ENCODE measurements around the gene OR6C70. TPM values are rescaled to one million over a fixed set of nuclear protein-coding genes. Genes with fewer than 3 reads are reported as not detected.

OR6C70 gene
- total and polyA plus RNA-seq, 2 of the 13 experiments (the other 11 are each of a cell fraction or from before 2014, with no cell fraction given) = not detected

GRCh38 chr12:55499810-55500252, 29.9 kb upstream of the OR6C70 start (continued):
- peak; percentile 78; the same call in 1 of the 2 replicates for TF ChIP-seq HNF1B (CRISPR knock-in tag; IDR thresholded peaks at IDR 0.05)
- TF ChIP-seq SOX5 (CRISPR knock-in tag; IDR thresholded peaks at IDR 0.05; ENCODE audit: borderline replicate concordance) = peak; percentile 92
- TF ChIP-seq THAP8 (CRISPR knock-in tag; IDR thresholded peaks at IDR 0.05; ENCODE audit: borderline replicate concordance) = no peak
- no peak for TF ChIP-seq GTF2F1 (IDR thresholded peaks at IDR 0.05; ENCODE audit: low read length)
- TF ChIP-seq, protein P1, sequence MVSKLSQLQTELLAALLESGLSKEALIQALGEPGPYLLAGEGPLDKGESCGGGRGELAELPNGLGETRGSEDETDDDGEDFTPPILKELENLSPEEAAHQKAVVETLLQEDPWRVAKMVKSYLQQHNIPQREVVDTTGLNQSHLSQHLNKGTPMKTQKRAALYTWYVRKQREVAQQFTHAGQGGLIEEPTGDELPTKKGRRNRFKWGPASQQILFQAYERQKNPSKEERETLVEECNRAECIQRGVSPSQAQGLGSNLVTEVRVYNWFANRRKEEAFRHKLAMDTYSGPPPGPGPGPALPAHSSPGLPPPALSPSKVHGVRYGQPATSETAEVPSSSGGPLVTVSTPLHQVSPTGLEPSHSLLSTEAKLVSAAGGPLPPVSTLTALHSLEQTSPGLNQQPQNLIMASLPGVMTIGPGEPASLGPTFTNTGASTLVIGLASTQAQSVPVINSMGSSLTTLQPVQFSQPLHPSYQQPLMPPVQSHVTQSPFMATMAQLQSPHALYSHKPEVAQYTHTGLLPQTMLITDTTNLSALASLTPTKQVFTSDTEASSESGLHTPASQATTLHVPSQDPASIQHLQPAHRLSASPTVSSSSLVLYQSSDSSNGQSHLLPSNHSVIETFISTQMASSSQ (IDR thresholded peaks at IDR 0.05; ENCODE audit: low read depth) = peak; percentile 76; the same call in 1 of the 2 replicates
- TF ChIP-seq, protein P1 (CRISPR knock-in tag; IDR thresholded peaks at IDR 0.05; ENCODE audit: borderline replicate concordance) = peak; percentile 88; the same call in 1 of the 2 replicates
- TF ChIP-seq, protein P2, sequence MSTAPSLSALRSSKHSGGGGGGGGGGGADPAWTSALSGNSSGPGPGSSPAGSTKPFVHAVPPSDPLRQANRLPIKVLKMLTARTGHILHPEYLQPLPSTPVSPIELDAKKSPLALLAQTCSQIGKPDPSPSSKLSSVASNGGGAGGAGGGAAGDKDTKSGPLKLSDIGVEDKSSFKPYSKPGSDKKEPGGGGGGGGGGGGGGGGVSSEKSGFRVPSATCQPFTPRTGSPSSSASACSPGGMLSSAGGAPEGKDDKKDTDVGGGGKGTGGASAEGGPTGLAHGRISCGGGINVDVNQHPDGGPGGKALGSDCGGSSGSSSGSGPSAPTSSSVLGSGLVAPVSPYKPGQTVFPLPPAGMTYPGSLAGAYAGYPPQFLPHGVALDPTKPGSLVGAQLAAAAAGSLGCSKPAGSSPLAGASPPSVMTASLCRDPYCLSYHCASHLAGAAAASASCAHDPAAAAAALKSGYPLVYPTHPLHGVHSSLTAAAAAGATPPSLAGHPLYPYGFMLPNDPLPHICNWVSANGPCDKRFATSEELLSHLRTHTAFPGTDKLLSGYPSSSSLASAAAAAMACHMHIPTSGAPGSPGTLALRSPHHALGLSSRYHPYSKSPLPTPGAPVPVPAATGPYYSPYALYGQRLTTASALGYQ (CRISPR knock-in tag; IDR thresholded peaks at IDR 0.05) = peak; percentile 72
- TF ChIP-seq ZNF180 (CRISPR knock-in tag; IDR thresholded peaks at IDR 0.05; ENCODE audit: borderline replicate concordance, low read depth) = no peak
- no peak for TF ChIP-seq KLF6 (CRISPR knock-in tag; IDR thresholded peaks at IDR 0.05)
- TF ChIP-seq, protein P3, sequence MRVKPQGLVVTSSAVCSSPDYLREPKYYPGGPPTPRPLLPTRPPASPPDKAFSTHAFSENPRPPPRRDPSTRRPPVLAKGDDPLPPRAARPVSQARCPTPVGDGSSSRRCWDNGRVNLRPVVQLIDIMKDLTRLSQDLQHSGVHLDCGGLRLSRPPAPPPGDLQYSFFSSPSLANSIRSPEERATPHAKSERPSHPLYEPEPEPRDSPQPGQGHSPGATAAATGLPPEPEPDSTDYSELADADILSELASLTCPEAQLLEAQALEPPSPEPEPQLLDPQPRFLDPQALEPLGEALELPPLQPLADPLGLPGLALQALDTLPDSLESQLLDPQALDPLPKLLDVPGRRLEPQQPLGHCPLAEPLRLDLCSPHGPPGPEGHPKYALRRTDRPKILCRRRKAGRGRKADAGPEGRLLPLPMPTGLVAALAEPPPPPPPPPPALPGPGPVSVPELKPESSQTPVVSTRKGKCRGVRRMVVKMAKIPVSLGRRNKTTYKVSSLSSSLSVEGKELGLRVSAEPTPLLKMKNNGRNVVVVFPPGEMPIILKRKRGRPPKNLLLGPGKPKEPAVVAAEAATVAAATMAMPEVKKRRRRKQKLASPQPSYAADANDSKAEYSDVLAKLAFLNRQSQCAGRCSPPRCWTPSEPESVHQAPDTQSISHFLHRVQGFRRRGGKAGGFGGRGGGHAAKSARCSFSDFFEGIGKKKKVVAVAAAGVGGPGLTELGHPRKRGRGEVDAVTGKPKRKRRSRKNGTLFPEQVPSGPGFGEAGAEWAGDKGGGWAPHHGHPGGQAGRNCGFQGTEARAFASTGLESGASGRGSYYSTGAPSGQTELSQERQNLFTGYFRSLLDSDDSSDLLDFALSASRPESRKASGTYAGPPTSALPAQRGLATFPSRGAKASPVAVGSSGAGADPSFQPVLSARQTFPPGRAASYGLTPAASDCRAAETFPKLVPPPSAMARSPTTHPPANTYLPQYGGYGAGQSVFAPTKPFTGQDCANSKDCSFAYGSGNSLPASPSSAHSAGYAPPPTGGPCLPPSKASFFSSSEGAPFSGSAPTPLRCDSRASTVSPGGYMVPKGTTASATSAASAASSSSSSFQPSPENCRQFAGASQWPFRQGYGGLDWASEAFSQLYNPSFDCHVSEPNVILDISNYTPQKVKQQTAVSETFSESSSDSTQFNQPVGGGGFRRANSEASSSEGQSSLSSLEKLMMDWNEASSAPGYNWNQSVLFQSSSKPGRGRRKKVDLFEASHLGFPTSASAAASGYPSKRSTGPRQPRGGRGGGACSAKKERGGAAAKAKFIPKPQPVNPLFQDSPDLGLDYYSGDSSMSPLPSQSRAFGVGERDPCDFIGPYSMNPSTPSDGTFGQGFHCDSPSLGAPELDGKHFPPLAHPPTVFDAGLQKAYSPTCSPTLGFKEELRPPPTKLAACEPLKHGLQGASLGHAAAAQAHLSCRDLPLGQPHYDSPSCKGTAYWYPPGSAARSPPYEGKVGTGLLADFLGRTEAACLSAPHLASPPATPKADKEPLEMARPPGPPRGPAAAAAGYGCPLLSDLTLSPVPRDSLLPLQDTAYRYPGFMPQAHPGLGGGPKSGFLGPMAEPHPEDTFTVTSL (CRISPR knock-in tag; IDR thresholded peaks at IDR 0.05; ENCODE audit: borderline replicate concordance) = peak; percentile 94
- TF ChIP-seq SOX13 (IDR thresholded peaks at IDR 0.05) = peak; percentile 73; the same call in 1 of the 2 replicates
- peak in 1 of 2 experiments; percentile 93; a peak in 2 of 4 replicates for TF ChIP-seq SOX13 (CRISPR knock-in tag; conservative IDR thresholded peaks at IDR 0.05 in 1 of 2, IDR thresholded peaks at IDR 0.05 in 1 of 2)
- TF ChIP-seq, protein P4, sequence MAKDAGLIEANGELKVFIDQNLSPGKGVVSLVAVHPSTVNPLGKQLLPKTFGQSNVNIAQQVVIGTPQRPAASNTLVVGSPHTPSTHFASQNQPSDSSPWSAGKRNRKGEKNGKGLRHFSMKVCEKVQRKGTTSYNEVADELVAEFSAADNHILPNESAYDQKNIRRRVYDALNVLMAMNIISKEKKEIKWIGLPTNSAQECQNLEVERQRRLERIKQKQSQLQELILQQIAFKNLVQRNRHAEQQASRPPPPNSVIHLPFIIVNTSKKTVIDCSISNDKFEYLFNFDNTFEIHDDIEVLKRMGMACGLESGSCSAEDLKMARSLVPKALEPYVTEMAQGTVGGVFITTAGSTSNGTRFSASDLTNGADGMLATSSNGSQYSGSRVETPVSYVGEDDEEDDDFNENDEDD (CRISPR knock-in tag; IDR thresholded peaks at IDR 0.05; ENCODE audit: borderline replicate concordance) = peak; percentile 9; the same call in 1 of the 2 replicates
